ENCODE measurements around the gene FMNL3.
"Not testable (repeated sequence)": the region's sequence is repeated elsewhere in the genome, so short reads cannot be mapped to it uniquely, and the experiment has no call there.

DNA sequence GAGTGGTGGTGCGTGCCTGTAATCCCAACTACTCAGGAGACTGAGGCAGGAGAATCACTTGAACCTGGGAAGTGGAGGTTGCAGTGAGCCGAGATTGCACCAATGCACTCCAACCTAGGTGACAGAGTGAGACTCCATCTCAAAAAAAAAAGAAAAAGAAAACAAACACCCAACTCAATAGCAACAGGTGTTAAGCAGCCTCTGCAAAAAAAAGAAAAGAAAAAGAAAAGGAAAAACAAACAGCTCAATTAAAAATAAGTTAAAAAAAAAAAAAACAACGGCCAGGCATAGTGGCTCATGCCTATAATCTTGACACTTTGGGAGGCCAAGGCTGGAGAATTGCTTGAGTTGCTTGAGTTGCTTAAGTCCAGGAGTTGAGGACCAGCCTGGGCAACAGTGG is 10.6 kb upstream of the FMNL3 start:
- not testable (repeated sequence) for TF ChIP-seq CTCF (conservative IDR thresholded peaks at IDR 0.05); EZH2 (IDR thresholded peaks at IDR 0.05; ENCODE audit: low read depth)
